ENCODE measurements around the gene CREB1.

DNA sequence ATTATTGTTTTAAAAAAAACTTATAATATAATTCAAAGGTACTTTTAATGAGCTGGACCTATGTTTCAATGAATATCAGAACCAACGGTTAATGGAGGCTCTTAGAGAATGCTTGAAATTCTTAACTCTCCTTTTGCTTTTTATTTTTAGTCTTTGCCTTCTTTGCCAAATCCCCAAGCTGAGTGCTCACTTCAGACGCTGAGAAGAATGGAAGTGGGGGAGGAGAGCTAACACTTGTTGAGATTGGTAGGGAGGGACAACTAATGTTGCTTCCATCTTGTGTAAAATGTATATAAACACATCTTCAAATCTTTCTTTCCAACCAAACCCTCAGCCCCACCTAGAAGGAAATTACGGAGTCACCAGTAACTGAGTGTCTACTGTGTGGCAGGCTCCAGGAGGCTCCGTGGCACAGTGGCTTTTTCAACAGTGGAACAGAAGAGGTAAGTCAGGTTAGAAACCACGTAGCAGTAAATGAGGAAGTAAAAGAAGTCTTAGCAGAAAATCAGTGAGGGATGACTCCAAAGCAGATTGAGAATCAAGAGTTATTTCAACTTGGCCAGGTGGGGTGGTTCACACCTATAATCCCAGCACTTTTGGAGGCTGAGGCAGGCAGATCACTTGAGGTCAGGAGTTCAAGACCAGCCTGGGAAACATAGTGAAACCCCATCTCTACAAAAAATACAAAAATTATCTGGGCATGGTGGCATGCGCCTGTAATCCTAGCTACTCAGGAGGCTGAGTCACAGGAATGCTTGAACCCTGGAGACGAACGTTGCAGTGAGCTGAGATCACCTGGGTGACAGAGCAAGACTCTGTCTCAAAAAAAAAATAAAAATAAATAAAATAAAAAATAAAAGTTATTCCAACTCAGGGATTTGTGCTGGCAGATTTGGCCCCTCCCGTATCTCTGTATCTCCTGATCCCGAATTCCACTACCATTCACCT lies 45.0 kb upstream of the CREB1 start:
- TF ChIP-seq CTCF (IDR thresholded peaks at IDR 0.05), result no peak
- TF ChIP-seq POLR2A (IDR thresholded peaks at IDR 0.05), result no peak

Data from thyroid gland (tissue), 4 donors.